ENCODE data around the gene MORN1.

MORN1 gene

DNA sequence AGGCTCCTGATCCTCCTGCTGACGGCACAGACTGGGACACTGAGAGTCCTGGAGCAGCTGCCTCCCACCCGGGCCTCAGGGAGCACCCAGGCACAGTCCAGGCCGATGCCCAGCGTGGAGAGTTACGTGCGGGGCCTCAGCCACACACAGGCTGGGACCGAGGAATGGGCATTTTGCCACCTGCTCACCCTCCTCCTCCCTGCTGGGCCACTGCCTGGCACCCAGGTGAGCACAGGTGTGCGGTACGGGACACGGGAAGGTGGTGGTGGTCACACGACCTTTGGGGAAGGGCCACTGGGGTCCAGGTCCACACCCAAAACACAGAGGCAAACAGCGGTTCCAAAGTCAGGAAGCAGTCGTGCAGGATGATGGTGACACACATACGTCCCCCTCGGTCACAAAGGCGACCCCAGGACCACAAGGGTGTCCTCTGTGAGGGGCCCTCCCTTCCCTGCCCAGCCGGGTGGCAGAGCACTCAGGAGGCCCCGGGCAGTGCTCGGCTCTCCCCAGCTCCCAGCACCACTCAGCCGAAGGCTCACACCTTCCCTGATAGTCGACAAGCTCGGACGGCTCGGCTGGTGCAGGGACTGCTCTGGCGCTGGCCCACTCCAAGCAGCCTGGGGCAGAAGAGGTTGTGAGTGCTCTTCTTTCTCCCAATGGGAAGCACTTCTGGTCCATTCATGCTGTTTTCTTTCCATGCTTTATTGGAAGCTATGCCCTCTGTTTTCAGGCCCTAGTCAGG lies 14.3 kb downstream of the MORN1 start:
- no peak overlapping the region for H3K4me3 ChIP-seq (ENCODE audit: control insufficient read depth, low read depth, low read length)
- no peak for DNase-seq (ENCODE audit: low read depth)
- no peak for TF ChIP-seq CTCF (conservative IDR thresholded peaks at IDR 0.05; ENCODE audit: control insufficient read depth, insufficient read depth, low read depth, low read length)

- no peak overlapping the region for H3K4me3 ChIP-seq (ENCODE audit: control insufficient read depth, low read depth, low read length)
- TF ChIP-seq CTCF (conservative IDR thresholded peaks at IDR 0.05; ENCODE audit: control insufficient read depth, insufficient read depth, low read depth, low read length): no peak
- no peak for DNase-seq (ENCODE audit: low read depth)
Measured at GRCh38 chr1:2376261-2376741, 15.1 kb downstream of the MORN1 start.

DNA sequence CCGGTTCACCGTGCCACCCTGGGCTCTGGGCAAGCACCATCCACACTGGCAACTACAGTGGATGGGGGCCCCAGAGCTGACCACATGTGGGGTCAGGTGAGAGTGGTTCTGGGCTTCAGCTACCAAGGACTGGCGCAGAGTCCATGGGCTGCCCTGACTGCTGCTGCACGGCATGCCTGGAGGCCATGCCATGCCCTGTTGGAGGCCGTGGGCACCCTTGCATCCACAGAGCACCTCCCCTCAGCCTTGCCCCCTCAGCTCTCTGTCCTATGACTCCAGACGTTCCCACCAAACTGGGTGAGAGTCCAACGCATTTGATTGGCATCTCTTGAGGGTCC lies 15.5 kb downstream of the MORN1 start:
- no peak for TF ChIP-seq CTCF (conservative IDR thresholded peaks at IDR 0.05; ENCODE audit: control insufficient read depth, insufficient read depth, low read depth, low read length)

DNA sequence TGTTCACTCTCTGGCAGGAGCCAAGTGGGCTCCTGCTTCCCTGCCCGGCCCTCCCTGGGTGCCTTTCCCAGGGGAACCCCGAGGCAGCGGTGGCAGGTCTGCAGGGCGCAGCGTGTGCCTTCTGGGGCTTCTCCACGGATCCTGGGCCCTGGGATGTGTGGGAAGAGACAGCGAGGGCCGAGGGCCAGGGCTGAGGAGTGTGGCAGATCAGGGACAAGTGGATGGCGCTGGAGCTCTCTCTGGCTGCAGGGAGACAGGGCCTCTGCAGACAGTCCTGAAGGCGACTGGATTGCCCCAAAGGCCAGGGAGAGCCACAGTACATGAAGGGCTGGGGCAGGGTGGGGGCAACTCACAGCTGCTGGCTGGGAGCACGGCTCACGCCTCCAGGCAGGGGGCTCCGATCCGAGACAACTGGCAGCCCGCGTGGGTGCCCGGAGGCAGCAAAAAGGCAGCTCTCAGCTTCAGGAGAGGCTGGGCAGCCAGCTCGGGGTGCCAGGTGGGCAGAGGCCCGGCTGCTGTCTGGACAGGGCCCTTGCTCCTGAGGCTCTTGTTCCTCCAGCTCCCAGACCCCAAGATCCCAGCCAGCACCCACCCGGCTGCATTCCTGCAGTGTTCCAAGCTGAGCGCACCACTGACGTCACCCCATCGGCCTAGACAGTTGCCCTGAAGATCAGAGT lies 16.0 kb downstream of the MORN1 start:
- no peak for DNase-seq (ENCODE audit: low read depth)
- no peak overlapping the region for H3K4me3 ChIP-seq (ENCODE audit: control insufficient read depth, low read depth, low read length)
- TF ChIP-seq CTCF (conservative IDR thresholded peaks at IDR 0.05; ENCODE audit: control insufficient read depth, insufficient read depth, low read depth, low read length): no peak

More for the DNA sequence above, 15.5 kb downstream of the MORN1 start:
- no peak for DNase-seq (ENCODE audit: low read depth)
- no peak overlapping the region for H3K4me3 ChIP-seq (ENCODE audit: control insufficient read depth, low read depth, low read length)

DNA sequence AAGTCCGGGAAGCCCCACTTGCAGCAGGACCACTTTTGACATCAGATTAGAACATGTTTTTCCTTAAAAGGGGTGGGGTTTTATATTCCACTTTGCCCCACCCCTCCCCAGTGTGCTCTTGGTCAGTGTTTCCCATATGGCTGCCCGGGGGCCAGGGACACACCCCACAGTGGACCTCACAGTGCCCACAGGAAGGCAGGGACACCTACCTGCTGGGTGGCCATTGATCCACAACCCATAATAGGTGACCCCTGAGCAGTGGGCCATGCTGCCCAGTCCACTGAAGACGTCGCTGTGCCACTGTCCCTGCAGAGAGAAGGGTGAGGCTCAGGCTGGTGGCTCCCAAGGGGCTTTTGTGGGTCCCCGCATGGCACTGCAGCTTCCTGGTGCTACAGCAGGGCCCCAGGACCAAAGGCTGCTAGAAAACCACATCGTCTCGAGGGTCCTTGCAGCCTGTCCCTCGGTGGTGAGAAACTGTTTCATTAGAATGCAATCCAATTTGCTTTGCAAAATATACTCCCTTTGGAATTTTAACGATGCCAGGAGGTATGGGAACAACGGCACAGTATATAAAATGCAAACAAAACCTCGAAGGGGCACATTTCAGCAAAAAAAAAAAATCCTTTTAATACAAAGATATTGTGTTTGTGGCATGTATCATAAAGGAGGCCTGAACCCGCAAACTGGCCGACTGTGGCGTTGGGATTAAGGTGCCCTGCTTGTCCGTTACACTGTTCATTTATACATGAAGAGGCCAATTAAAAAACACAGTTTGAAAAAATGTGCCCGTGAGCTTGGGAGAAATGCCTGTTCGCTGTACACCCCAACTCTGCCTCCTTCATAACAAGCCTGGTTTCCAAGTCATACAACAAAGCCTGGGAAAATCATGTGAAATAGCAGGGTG lies 16.9 kb downstream of the MORN1 start:
- no peak for DNase-seq (ENCODE audit: low read depth)
- no peak for TF ChIP-seq CTCF (conservative IDR thresholded peaks at IDR 0.05; ENCODE audit: control insufficient read depth, insufficient read depth, low read depth, low read length)

DNA sequence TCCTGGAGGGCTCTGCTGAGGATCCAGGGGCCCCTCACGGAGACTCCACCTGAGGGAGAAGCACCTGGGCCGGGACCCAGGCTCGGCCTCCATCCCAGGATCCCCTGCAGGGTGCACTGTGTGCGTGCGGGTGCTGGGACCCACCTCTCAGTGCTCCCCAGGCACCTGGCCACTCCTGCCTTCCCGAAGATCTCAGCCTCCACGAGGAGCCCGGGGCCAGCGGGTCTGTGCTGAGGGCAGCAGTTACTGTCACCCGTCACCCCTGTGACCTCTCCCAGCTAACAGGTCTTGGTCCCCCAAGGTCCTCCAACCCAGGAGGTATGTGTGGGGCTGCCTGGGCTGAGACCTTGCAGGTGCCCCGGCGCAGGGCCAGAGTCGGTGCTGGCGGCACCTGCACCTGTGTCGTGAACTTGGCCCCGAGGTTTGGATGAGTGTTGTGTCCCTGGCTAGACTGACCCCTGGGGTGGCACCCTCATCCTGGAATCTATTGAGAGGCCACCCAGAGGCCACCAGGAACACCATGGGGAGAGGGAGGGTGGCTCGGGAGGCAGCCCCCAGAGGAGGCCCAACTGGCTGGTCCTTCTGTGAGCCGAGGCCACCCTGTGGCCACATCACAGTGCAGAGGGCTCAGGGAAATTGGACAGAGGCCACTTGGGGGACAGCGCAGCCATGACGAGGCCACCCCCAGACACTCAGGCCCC lies 17.7 kb downstream of the MORN1 start:
- DNase-seq (ENCODE audit: low read depth): no peak
- no peak overlapping the region for H3K4me3 ChIP-seq (ENCODE audit: control insufficient read depth, low read depth, low read length)
- no peak for TF ChIP-seq CTCF (conservative IDR thresholded peaks at IDR 0.05; ENCODE audit: control insufficient read depth, insufficient read depth, low read depth, low read length)

More for the DNA sequence above, 16.9 kb downstream of the MORN1 start:
- H3K4me3 ChIP-seq (ENCODE audit: control insufficient read depth, low read depth, low read length): no peak overlapping the region
